Stomach smooth muscle (tissue), 2 donors: ENCODE measurements around the gene CBY2.

ENCODE experiments used
- H3K27ac ChIP-seq: one replicate; pipeline ENCODE4 v1.7.0; 2013; ENCODE audit warnings: mild to moderate bottlenecking, low read length, inconsistent platforms
- H3K27me3 ChIP-seq, 2 donors: one replicate each; pipeline ENCODE4 v1.7.0; 2013; ENCODE audit warnings: low read length in 2 of 2; ENCODE audit not compliant: insufficient read depth in 2 of 2, control insufficient read depth in 1 of 2
- H3K36me3 ChIP-seq, 2 donors: one replicate each; pipeline ENCODE4 v1.7.0; 2013; ENCODE audit warnings: low read length in 2 of 2; ENCODE audit not compliant: control insufficient read depth in 2 of 2, insufficient read depth in 2 of 2
- H3K4me1 ChIP-seq: one replicate; pipeline ENCODE4 v1.7.0; 2013; ENCODE audit warnings: low read length; ENCODE audit not compliant: control insufficient read depth, insufficient read depth
- H3K4me3 ChIP-seq, 2 donors: one replicate each; pipeline ENCODE4 v1.7.0; 2013; ENCODE audit warnings: low read length in 2 of 2
- H3K9ac ChIP-seq, 2 donors: one replicate each; pipeline ENCODE4 v1.7.0; 2013; ENCODE audit warnings: low read length in 2 of 2, mild to moderate bottlenecking in 1 of 2
- H3K9me3 ChIP-seq, 2 donors: one replicate each; pipeline ENCODE4 v1.7.0; 2013; ENCODE audit warnings: low read length in 2 of 2; ENCODE audit not compliant: control insufficient read depth in 2 of 2
- donor health status: healthy.
- donor health status: Pancreatic carcinoma.

The CBY2 gene

GRCh38 chr13:45678282-45678681 is 23.8 kb upstream of the CBY2 start:
- Histone ChIP-seq H3K27ac (no peak overlapping the region), H3K36me3 (no peaks in the 10 kb centered on the region), H3K27me3 (no peaks in the 10 kb centered on the region), H3K9ac (no peak overlapping the region), H3K4me3 (no peak overlapping the region), H3K4me1 (no peaks in the 10 kb centered on the region), H3K9me3 (no peaks in the 10 kb centered on the region)

- no peaks in the 10 kb centered on the region for H3K36me3 ChIP-seq
- no peak overlapping the region for H3K27ac ChIP-seq
- H3K9ac ChIP-seq, result no peak overlapping the region
- H3K4me3 ChIP-seq, result no peak overlapping the region
- H3K4me1 ChIP-seq, result no peaks in the 10 kb centered on the region
- no peaks in the 10 kb centered on the region for H3K9me3 ChIP-seq
- H3K27me3 ChIP-seq, result no peaks in the 10 kb centered on the region
Measured at GRCh38 chr13:45681113-45681512, 21.0 kb upstream of the CBY2 start.

- H3K27me3 ChIP-seq, result no peaks in the 10 kb centered on the region
- no peaks in the 10 kb centered on the region for H3K36me3 ChIP-seq
- H3K27ac ChIP-seq, result no peak overlapping the region
- H3K4me3 ChIP-seq, result no peak overlapping the region
- no peak overlapping the region for H3K9ac ChIP-seq
- no peaks in the 10 kb centered on the region for H3K9me3 ChIP-seq
- H3K4me1 ChIP-seq, result no peaks in the 10 kb centered on the region
Measured at GRCh38 chr13:45682494-45683008, 19.6 kb upstream of the CBY2 start.

GRCh38 chr13:45683701-45684100 is 18.4 kb upstream of the CBY2 start:
- Histone ChIP-seq H3K36me3 (no peaks in the 10 kb centered on the region), H3K27me3 (no peaks in the 10 kb centered on the region), H3K27ac (no peak overlapping the region), H3K9me3 (no peaks in the 10 kb centered on the region), H3K4me3 (no peak overlapping the region), H3K4me1 (no peaks in the 10 kb centered on the region), H3K9ac (no peak overlapping the region)

- H3K27me3 ChIP-seq, result no peaks in the 10 kb centered on the region
- peaks cover 0 to 4% of the 10 kb centered on the region in 2 donors for H3K9me3 ChIP-seq
- no peak overlapping the region for H3K4me3 ChIP-seq
- H3K27ac ChIP-seq, result no peak overlapping the region
- no peak overlapping the region for H3K9ac ChIP-seq
- no peaks in the 10 kb centered on the region for H3K36me3 ChIP-seq
- no peaks in the 10 kb centered on the region for H3K4me1 ChIP-seq
Measured at GRCh38 chr13:45688577-45688976, 13.5 kb upstream of the CBY2 start.

GRCh38 chr13:45690636-45691035 is 11.5 kb upstream of the CBY2 start:
- H3K27ac ChIP-seq, result no peak overlapping the region

GRCh38 chr13:45691251-45691650 is 10.9 kb upstream of the CBY2 start:
- Histone ChIP-seq H3K4me3 (no peak overlapping the region), H3K9me3 (peaks cover 0 to 4% of the 10 kb centered on the region in 2 donors), H3K27ac (no peak overlapping the region), H3K36me3 (no peaks in the 10 kb centered on the region), H3K4me1 (no peaks in the 10 kb centered on the region), H3K9ac (no peak overlapping the region), H3K27me3 (no peaks in the 10 kb centered on the region)

More at GRCh38 chr13:45690636-45691035, 11.5 kb upstream of the CBY2 start:
- Histone ChIP-seq H3K36me3 (no peaks in the 10 kb centered on the region), H3K9ac (no peak overlapping the region), H3K4me3 (no peak overlapping the region), H3K4me1 (no peaks in the 10 kb centered on the region), H3K9me3 (peaks cover 0 to 4% of the 10 kb centered on the region in 2 donors), H3K27me3 (no peaks in the 10 kb centered on the region)

GRCh38 chr13:45691667-45692066 is 10.5 kb upstream of the CBY2 start:
- Histone ChIP-seq H3K27ac (no peak overlapping the region), H3K36me3 (no peaks in the 10 kb centered on the region), H3K27me3 (no peaks in the 10 kb centered on the region), H3K4me1 (no peaks in the 10 kb centered on the region), H3K9me3 (peaks cover 0 to 4% of the 10 kb centered on the region in 2 donors), H3K9ac (no peak overlapping the region), H3K4me3 (no peak overlapping the region)

- Histone ChIP-seq H3K4me1 (no peaks in the 10 kb centered on the region), H3K36me3 (no peaks in the 10 kb centered on the region), H3K9ac (no peak overlapping the region), H3K9me3 (peaks cover 0 to 4% of the 10 kb centered on the region in 2 donors), H3K27ac (no peak overlapping the region), H3K27me3 (no peaks in the 10 kb centered on the region), H3K4me3 (no peak overlapping the region)
Measured at GRCh38 chr13:45695198-45695730, 6.9 kb upstream of the CBY2 start.

- Histone ChIP-seq H3K36me3 (no peaks in the 10 kb centered on the region), H3K4me1 (no peaks in the 10 kb centered on the region), H3K27ac (no peak overlapping the region), H3K4me3 (no peak overlapping the region), H3K9ac (no peak overlapping the region), H3K27me3 (no peaks in the 10 kb centered on the region), H3K9me3 (peaks cover 0 to 4% of the 10 kb centered on the region in 2 donors)
Measured at GRCh38 chr13:45696610-45697226, 5.4 kb upstream of the CBY2 start.
